Pancreas (tissue), 10 donors: Measurements from ENCODE around the gene PODXL2. TPM values are rescaled to one million over a fixed set of nuclear protein-coding genes. Genes with fewer than 3 reads are reported as not detected.

ENCODE experiments used
- ATAC-seq, 4 donors: fragments of 200-7000 bp; cut with Tn5 transposase; one replicate each; pipeline versions ENCODE4 v1.8.0 to v1.9.1; 2020; ENCODE audit warnings: mild to moderate bottlenecking in 4 of 4, moderate library complexity in 4 of 4
- DNase-seq, 6 donors: peaks; one replicate each; pipeline ENCODE4 v3.0.0-alpha.2; 2020
- FAIRE-seq: peaks from 2 replicates; lab custom pipeline; 2012; peaks lifted over from hg19 to GRCh38; lab: Jason Lieb, UNC
- H3K27ac ChIP-seq, 4 donors: fragments of 200-600 bp; sonication (generic); 1 replicate in 3 of 4; 2 replicates in 1 of 4; pipeline versions ENCODE4 v1.5.0 to v1.8.0; 2020
- H3K27me3 ChIP-seq, 4 donors: fragments of 200-600 bp; one replicate each; pipeline ENCODE4 v1.8.0; 2021
- H3K36me3 ChIP-seq, 3 donors: fragments of 200-600 bp; sonication (generic) in 1 of 3; one replicate each; pipeline versions ENCODE4 v1.5.0 to v1.8.0; 2020 to 2021
- H3K4me1 ChIP-seq, 3 donors: fragments of 200-600 bp; one replicate each; pipeline ENCODE4 v1.8.0; 2021
- H3K4me3 ChIP-seq, 4 donors: fragments of 200-600 bp; sonication (generic) in 2 of 4; one replicate each; pipeline versions ENCODE4 v1.5.0 to v1.8.0; 2020 to 2021
- H3K9me3 ChIP-seq, 4 donors: fragments of 200-600 bp; one replicate each; pipeline ENCODE4 v1.8.0; 2021
- WGBS, 2 donors: extraction: QIAGEN DNeasy Blood & Tissue Kit; methylation state at CpG; one replicate each; pipeline ENCODE4 v1.1.7; 2013; 5-methylcytosine and 5-hydroxymethylcytosine counted together
- intact Hi-C, 3 donors: fragments of 100-400 bp; cut with DNase I; formaldehyde crosslinking; loops; one replicate each; pipeline versions ENCODE4 v1.11.1 to v1.14.2; 2022
- microRNA-seq, 2 donors: library from miRNA; unstranded; fragments of <30 nt; microRNA quantifications; one replicate each; pipeline versions ENCODE4 to v1.1.0, GENCODE V29; 2019 to 2020
- polyA plus RNA-seq, 2 donors: library from polyadenylated mRNA; stranded (reverse); fragments of 200-250 nt; gene quantifications; one replicate each; pipeline ENCODE4 v1.2.3, GENCODE V29; 2013
- total RNA-seq, 6 donors: library from RNA; stranded (reverse); fragmentation: NEBNext Ultra II Directional in 4 of 6; extraction: Animal tissue kit (Norgen Biotek cat#: 25700) in 4 of 6; gene quantifications; one replicate each; pipeline versions ENCODE4 v1.2.1 to v1.2.4, GENCODE V29; 2021 to 2023
- TF ChIP-seq, protein P1 (sequence below), 4 donors: fragments of 200-600 bp; sonication (generic) in 3 of 4; IDR thresholded peaks; one replicate each; pipeline versions ENCODE4 v1.5.0 to v1.8.0; 2021; ENCODE audit warnings: antibody characterized with exemption in 4 of 4
- donor health status: healthy with polysubstance abuse.
- donor health status: DM: no; HTN: no; CAD: no; lungs with moderate emphysema.
- donor health status: DM: no; HTN: no; CAD: no.
- donor health status: control.
- donor health status: control.
- donor health status: Bipolar disorder and iron deficiency.
- donor health status: DM: yes; HTN: yes; CAD: no.
- donor health status: DM: no; HTN: no; CAD: no.
- donor health status: DM: no; HTN: no; CAD: no.
- donor health status: DM: yes; HTN: yes; CAD: no.

Gene PODXL2
- total and polyA plus RNA-seq, 8 donors: 2.5 to 18.1 (median 5.7) TPM

GRCh38 chr3:127720161-127720823 lies 91.3 kb downstream of the PODXL2 start:
- intact Hi-C loops: no loop called here
- H3K9me3 ChIP-seq: no peaks in the 10 kb centered on the region
- WGBS, 2 donors: 82 to 85% methylated on average over 15 of the region's 15 CpGs
- ATAC-seq (no peak), DNase-seq (no peak), FAIRE-seq (no peak)
- no peaks in the 10 kb centered on the region for H3K36me3 ChIP-seq
- no peaks in the 10 kb centered on the region for H3K27me3 ChIP-seq
- H3K27ac ChIP-seq: no peak overlapping the region
- TF ChIP-seq, protein P1, sequence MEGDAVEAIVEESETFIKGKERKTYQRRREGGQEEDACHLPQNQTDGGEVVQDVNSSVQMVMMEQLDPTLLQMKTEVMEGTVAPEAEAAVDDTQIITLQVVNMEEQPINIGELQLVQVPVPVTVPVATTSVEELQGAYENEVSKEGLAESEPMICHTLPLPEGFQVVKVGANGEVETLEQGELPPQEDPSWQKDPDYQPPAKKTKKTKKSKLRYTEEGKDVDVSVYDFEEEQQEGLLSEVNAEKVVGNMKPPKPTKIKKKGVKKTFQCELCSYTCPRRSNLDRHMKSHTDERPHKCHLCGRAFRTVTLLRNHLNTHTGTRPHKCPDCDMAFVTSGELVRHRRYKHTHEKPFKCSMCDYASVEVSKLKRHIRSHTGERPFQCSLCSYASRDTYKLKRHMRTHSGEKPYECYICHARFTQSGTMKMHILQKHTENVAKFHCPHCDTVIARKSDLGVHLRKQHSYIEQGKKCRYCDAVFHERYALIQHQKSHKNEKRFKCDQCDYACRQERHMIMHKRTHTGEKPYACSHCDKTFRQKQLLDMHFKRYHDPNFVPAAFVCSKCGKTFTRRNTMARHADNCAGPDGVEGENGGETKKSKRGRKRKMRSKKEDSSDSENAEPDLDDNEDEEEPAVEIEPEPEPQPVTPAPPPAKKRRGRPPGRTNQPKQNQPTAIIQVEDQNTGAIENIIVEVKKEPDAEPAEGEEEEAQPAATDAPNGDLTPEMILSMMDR (IDR thresholded peaks at IDR 0.05): no peak
- no peak overlapping the region for H3K4me3 ChIP-seq
- no peaks in the 10 kb centered on the region for H3K4me1 ChIP-seq

- peak in 1 of 6 donors; percentile 30 for DNase-seq
- WGBS, 2 donors: 81 to 82% methylated on average over 17 of the region's 17 CpGs
- TF ChIP-seq, protein P1 (IDR thresholded peaks at IDR 0.05): no peak
- no peaks in the 10 kb centered on the region for H3K9me3 ChIP-seq
- no peak overlapping the region for H3K4me3 ChIP-seq
- ATAC-seq: peak in 1 of 4 donors; percentile 22
- H3K27me3 ChIP-seq: no peaks in the 10 kb centered on the region
- no peaks in the 10 kb centered on the region for H3K4me1 ChIP-seq
- intact Hi-C loops: no loop called here
- no peak for FAIRE-seq
- H3K36me3 ChIP-seq: no peaks in the 10 kb centered on the region
- no peak overlapping the region for H3K27ac ChIP-seq
Observed at GRCh38 chr3:127720985-127721935, 92.3 kb downstream of the PODXL2 start.

DNA sequence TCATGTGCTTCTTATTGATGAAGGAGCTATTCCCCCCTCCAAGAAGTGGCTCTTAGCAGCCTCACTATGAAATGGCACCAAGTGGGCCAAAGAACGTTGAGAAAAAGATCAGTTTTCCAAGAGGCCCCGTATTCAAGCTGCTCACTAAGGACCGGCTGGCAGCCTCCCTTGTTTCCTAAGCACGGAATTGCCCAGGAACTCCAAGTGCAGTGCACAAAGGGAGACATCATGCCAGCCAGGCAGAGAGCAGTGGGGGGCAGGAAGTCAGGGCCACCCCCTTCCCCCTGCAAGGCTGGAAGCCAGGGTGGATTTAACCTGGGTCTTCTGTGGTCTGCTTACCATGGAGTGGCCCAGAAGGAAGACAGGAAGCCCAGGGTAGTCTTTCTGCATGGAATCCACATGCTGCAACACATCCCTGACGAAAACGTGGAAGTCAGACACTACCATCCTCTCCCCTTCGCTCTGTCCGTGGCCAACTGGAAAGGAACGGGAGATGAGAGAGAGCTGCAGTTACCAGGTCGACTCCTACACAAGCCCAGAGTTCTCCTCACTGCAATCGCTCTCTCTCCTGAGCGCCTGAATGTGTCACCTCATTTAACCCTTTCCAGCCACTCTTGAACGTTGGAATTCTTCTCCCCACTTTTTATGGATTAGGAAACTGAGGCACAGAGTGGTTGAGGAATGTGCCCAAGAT lies 93.3 kb downstream of the PODXL2 start:
- WGBS, 2 donors: 65 to 66% methylated on average over 13 of the region's 13 CpGs
- FAIRE-seq: no peak
- intact Hi-C loops: no loop called here
- Histone ChIP-seq H3K4me3 (no peak overlapping the region), H3K27ac (no peak overlapping the region), H3K4me1 (no peaks in the 10 kb centered on the region), H3K9me3 (no peaks in the 10 kb centered on the region), H3K27me3 (no peaks in the 10 kb centered on the region), H3K36me3 (no peaks in the 10 kb centered on the region)
- no peak for DNase-seq
- no peak for ATAC-seq
- TF ChIP-seq, protein P1 (IDR thresholded peaks at IDR 0.05): no peak

Small RNA genes lying within 50 kb of the gene (microRNA-seq; reads per million reads assigned to microRNA genes)
- gene MIR7976: 0.39 to 0.88 reads per million in 2 donors

Other genes starting within 250 kb of the PODXL2 start
- gene TPRA1, start 38.5 kb upstream of the PODXL2 start, total RNA-seq: 10 to 100 TPM; 12.1 to 21.5 (median 14.3) TPM
- gene TPRA1, start 38.5 kb upstream of the PODXL2 start, polyA plus RNA-seq: 10 to 100 TPM; 21.9 to 25.9 TPM
- gene MCM2, start 30.8 kb upstream of the PODXL2 start, total RNA-seq: 1 to 10 TPM; 2.3 to 5.2 (median 4.0) TPM
- gene MCM2, start 30.8 kb upstream of the PODXL2 start, polyA plus RNA-seq: 1 to 10 TPM; 1.5 to 1.7 TPM
- gene ABTB1, start 43.8 kb downstream of the PODXL2 start, total RNA-seq: 10 to 100 TPM in 4 of 6 donors, 1 to 10 TPM in 2; 7.6 to 24.4 (median 14.0) TPM
- gene ABTB1, start 43.8 kb downstream of the PODXL2 start, polyA plus RNA-seq: 10 to 100 TPM; 45.3 to 60.7 TPM
- 10 to 100 TPM in 1 of 6 donors, 1 to 10 TPM in 5; 3.3 to 11.4 (median 7.5) TPM for gene MGLL, start 193.3 kb downstream of the PODXL2 start, total RNA-seq
- 1 to 10 TPM; 5.2 to 5.9 TPM for gene MGLL, start 193.3 kb downstream of the PODXL2 start, polyA plus RNA-seq